IMR-90 (cell line): ENCODE measurements around the gene TENM4. TPM values are rescaled to one million over a fixed set of nuclear protein-coding genes. Genes with fewer than 3 reads are reported as not detected.

ENCODE experiments used
- ATAC-seq: fragments of 200-7000 bp; cut with Tn5 transposase; 2 replicates; pipeline ENCODE4 v1.9.1; 2020; ENCODE audit warnings: low read depth, mild to moderate bottlenecking, moderate library complexity
- BruUV-seq: library from RNA; stranded (reverse); fragments of 400-500 nt; replicated peaks from 2 replicates; lab custom pipeline; 2021; lab: Mats Ljungman, UMichigan
- CTCF ChIA-PET: fragments of 300-600 bp; formaldehyde crosslinking; extraction: SDS; loops from one replicate; lab custom pipeline; 2021; ENCODE audit warnings: antibody characterized with exemption; lab: Yijun Ruan, JAX
- POLR2A ChIA-PET: fragments of 300-600 bp; sonication (Branson Sonifier 250); formaldehyde crosslinking; loops from one replicate; lab custom pipeline; 2022; ENCODE audit warnings: antibody characterized with exemption; ENCODE audit not compliant: unreplicated experiment; lab: Charles Lee
- DNase-seq: peaks from one replicate; pipeline ENCODE4 v3.0.0; 2013
- H2AFZ ChIP-seq: replicated peaks from 2 replicates; pipeline ENCODE3; 2013; ENCODE audit warnings: low read length, mild to moderate bottlenecking; ENCODE audit not compliant: poor library complexity
- H2AK5ac ChIP-seq: 2 replicates; pipeline ENCODE4 v1.6.1; 2013; ENCODE audit warnings: low read depth, low read length, inconsistent platforms
- H2AK9ac ChIP-seq: replicated peaks from 2 replicates; pipeline ENCODE3; 2013; ENCODE audit warnings: mild to moderate bottlenecking, low read depth, low read length, moderate library complexity; ENCODE audit not compliant: poor library complexity
- H2BK120ac ChIP-seq: 2 replicates; pipeline ENCODE4 v1.6.1; 2013; ENCODE audit warnings: low read depth, low read length, inconsistent platforms
- H2BK15ac ChIP-seq: 3 replicates; pipeline ENCODE4 v1.6.1; 2013; ENCODE audit warnings: low read depth, low read length, inconsistent platforms
- H2BK20ac ChIP-seq: 2 replicates; pipeline ENCODE4 v1.6.1; 2013; ENCODE audit warnings: low read depth, mild to moderate bottlenecking, inconsistent platforms, low read length, moderate library complexity
- H2BK5ac ChIP-seq: 2 replicates; pipeline ENCODE4 v1.6.1; 2013; ENCODE audit warnings: mild to moderate bottlenecking, low read depth, low read length, inconsistent platforms; ENCODE audit not compliant: poor library complexity, severe bottlenecking
- H3K14ac ChIP-seq: replicated peaks from 2 replicates; pipeline ENCODE4 v1.6.1; 2013; ENCODE audit warnings: low read depth, low read length, inconsistent platforms
- H3K18ac ChIP-seq: 2 replicates; pipeline ENCODE4 v1.6.1; 2013; ENCODE audit warnings: low read depth, low read length, control low read depth
- H3K23ac ChIP-seq: 2 replicates; pipeline ENCODE4 v1.6.1; 2013; ENCODE audit warnings: low read depth, low read length, inconsistent platforms
- H3K27ac ChIP-seq: 2 replicates; pipeline ENCODE4 v1.5.1; 2013; ENCODE audit warnings: mild to moderate bottlenecking, control low read depth, low read length; ENCODE audit not compliant: insufficient read depth
- H3K27me3 ChIP-seq: 2 replicates; pipeline ENCODE4 v1.6.1; 2013; ENCODE audit warnings: low read length; ENCODE audit not compliant: control insufficient read depth, insufficient read depth
- H3K36me3 ChIP-seq: 2 replicates; pipeline ENCODE4 v1.6.1; 2013; ENCODE audit warnings: low read length, mixed read lengths; ENCODE audit not compliant: control insufficient read depth, insufficient read depth
- H3K4ac ChIP-seq: 2 replicates; pipeline ENCODE4 v1.6.1; 2013; ENCODE audit warnings: low read depth, low read length, inconsistent platforms
- H3K4me1 ChIP-seq: 2 replicates; pipeline ENCODE4 v1.6.1; 2013; ENCODE audit warnings: low read length, mixed read lengths; ENCODE audit not compliant: control insufficient read depth, insufficient read depth
- H3K4me2 ChIP-seq: 2 replicates; pipeline ENCODE4 v1.6.1; 2013; ENCODE audit warnings: low read depth, mild to moderate bottlenecking, control low read depth, low read length, moderate library complexity
- H3K4me3 ChIP-seq: 2 replicates; pipeline ENCODE4 v1.5.1; 2013; ENCODE audit warnings: low read depth, mild to moderate bottlenecking, control low read depth, low read length, moderate library complexity; ENCODE audit not compliant: insufficient read depth
- H3K56ac ChIP-seq: 2 replicates; pipeline ENCODE4 v1.6.1; 2013; ENCODE audit warnings: low read length, inconsistent platforms; ENCODE audit not compliant: insufficient read depth; ENCODE audit errors: extremely low read depth
- H3K79me1 ChIP-seq, 2 experiments: 2 replicates each; pipeline ENCODE4 v1.6.1; 2013; ENCODE audit warnings: low read length in 2 of 2, inconsistent platforms in 1 of 2, low read depth in 1 of 2
- H3K9ac ChIP-seq: 2 replicates; pipeline ENCODE4 v1.6.1; 2013; ENCODE audit warnings: low read depth, low read length, control low read depth
- H3K9me1 ChIP-seq: 2 replicates; pipeline ENCODE4 v1.6.1; 2013; ENCODE audit warnings: low read length, inconsistent platforms; ENCODE audit not compliant: insufficient read depth
- H3K9me3 ChIP-seq: 2 replicates; pipeline ENCODE4 v1.6.1; 2013; ENCODE audit warnings: low read length; ENCODE audit not compliant: control insufficient read depth, insufficient read depth
- H4K20me1 ChIP-seq: 2 replicates; pipeline ENCODE4 v1.6.1; 2013; ENCODE audit warnings: low read length, inconsistent platforms; ENCODE audit not compliant: insufficient read depth
- H4K5ac ChIP-seq: 2 replicates; pipeline ENCODE4 v1.6.1; 2013; ENCODE audit warnings: mild to moderate bottlenecking, low read depth, low read length, control low read depth
- H4K8ac ChIP-seq, 2 experiments: 2 replicates each; pipeline ENCODE4 v1.6.1; 2013; ENCODE audit warnings: low read depth in 2 of 2, low read length in 2 of 2, control low read depth in 1 of 2, inconsistent platforms in 1 of 2
- H4K91ac ChIP-seq: 2 replicates; pipeline ENCODE4 v1.6.1; 2013; ENCODE audit warnings: low read depth, low read length, inconsistent platforms; ENCODE audit not compliant: insufficient read depth
- CHD1 ChIP-seq: IDR thresholded peaks from 2 replicates; pipeline ENCODE4 v1.6.1; 2012; ENCODE audit warnings: low read depth, low read length, improper control_type of control experiment
- FOS ChIP-seq: fragments of 150-350 bp; IDR thresholded peaks from 2 replicates; pipeline ENCODE4 v1.6.1; 2016; ENCODE audit warnings: low read depth, low read length
- RAD21 ChIP-seq: IDR thresholded peaks from 2 replicates; pipeline ENCODE4 v1.6.1; 2012; ENCODE audit warnings: low read length, improper control_type of control experiment
- WGBS, 2 experiments: methylation state at CpG; one replicate each; pipeline versions ENCODE4 v1.1.5 to v1.1.7; 2013; ENCODE audit warnings: missing lambda C conversion rate in 2 of 2; ENCODE audit not compliant: insufficient read length in 1 of 2; ENCODE audit errors: extremely low coverage in 2 of 2; 5-methylcytosine and 5-hydroxymethylcytosine counted together
- dilution Hi-C: fragments of 300-500 bp; cut with HindIII; formaldehyde crosslinking; loops from one replicate; pipeline ENCODE4 v1.14.3; 2018; ENCODE audit warnings: low sequenced_read_pairs; ENCODE audit not compliant: unreplicated experiment
- in situ Hi-C: fragments of 300-500 bp; cut with MboI; formaldehyde crosslinking; loops from 3 replicates; pipeline ENCODE4 v1.14.3; 2019; ENCODE audit warnings: low sequenced_read_pairs, inconsistent platforms, mixed read lengths
- intact Hi-C: fragments of 100-400 bp; cut with micrococcal nuclease; formaldehyde crosslinking; loops from 2 replicates; pipeline ENCODE4 v1.10.0; 2022
- polyA plus RNA-seq, 3 experiments: library from polyadenylated mRNA; depleted of rRNA; stranded (reverse); fragments of >200 nt; gene quantifications; 2 replicates each; pipeline ENCODE4 v1.2.3, GENCODE V29; 2012; ENCODE audit warnings: low replicate concordance in 1 of 3
- total RNA-seq: library from RNA; depleted of rRNA; stranded (reverse); fragments of >200 nt; gene quantifications from 2 replicates; pipeline ENCODE4 v1.2.3, GENCODE V29; 2012

TENM4 gene
- total and polyA plus RNA-seq, 2 of the 4 experiments (the other 2 are of a cell fraction): 7.4 to 9.0 TPM

- Histone ChIP-seq H3K36me3 (no peaks in the 10 kb centered on the region), H4K8ac (no peak overlapping the region), H3K18ac (no peak overlapping the region), H3K4me2 (no peak overlapping the region), H3K56ac (no peak overlapping the region), H3K4ac (no peak overlapping the region), H4K20me1 (no peaks in the 10 kb centered on the region), H2BK5ac (no peak overlapping the region), H3K27me3 (peaks cover 2% of the 10 kb centered on the region), H3K23ac (no peak overlapping the region), H3K9ac (no peak overlapping the region), H4K5ac (no peak overlapping the region), H4K91ac (no peak overlapping the region), H2BK120ac (no peak overlapping the region), H2AK9ac (no peak overlapping the region), H2AFZ (no peak overlapping the region), H3K27ac (no peak overlapping the region), H3K79me1 (no peaks in the 10 kb centered on the region), H3K4me3 (no peak overlapping the region), H3K14ac (no peak overlapping the region), H3K9me3 (peaks cover 5% of the 10 kb centered on the region; the same call in 1 of the 2 replicates), H2BK20ac (no peak overlapping the region), H3K4me1 (no peaks in the 10 kb centered on the region), H2BK15ac (no peak overlapping the region), H2AK5ac (no peak overlapping the region), H3K9me1 (no peaks in the 10 kb centered on the region)
- DNase-seq (no peak), ATAC-seq (no peak)
- no CpG with 5 or more reads among the region's 1 CpG for WGBS, 2 experiments
- intact Hi-C loops (no loop called here), dilution Hi-C loops (no loop called here), in situ Hi-C loops (no loop called here)
- CTCF ChIA-PET: no interaction called here
- POLR2A ChIA-PET: no interaction called here
- no TSS peak for BruUV-seq
- TF ChIP-seq CHD1 (no peak), RAD21 (no peak), FOS (no peak)
Observed at GRCh38 chr11:78635814-78636506, 804.9 kb downstream of the TENM4 start.
